ENCODE measurements around the gene IRS1.

GRCh38 chr2:226847090-226847489 lies 47.5 kb upstream of the IRS1 start:
- TF ChIP-seq CTCF (IDR thresholded peaks at IDR 0.05) (no peak), POLR2AphosphoS5 (IDR thresholded peaks at IDR 0.05) (no peak), POLR2A (IDR thresholded peaks at IDR 0.05) (no peak), EP300 (IDR thresholded peaks at IDR 0.05) (no peak)
